ENCODE measurements around the gene FMNL3.

GRCh38 chr12:49665384-49665783 lies 41.8 kb downstream of the FMNL3 start:
- TF ChIP-seq, protein P1, sequence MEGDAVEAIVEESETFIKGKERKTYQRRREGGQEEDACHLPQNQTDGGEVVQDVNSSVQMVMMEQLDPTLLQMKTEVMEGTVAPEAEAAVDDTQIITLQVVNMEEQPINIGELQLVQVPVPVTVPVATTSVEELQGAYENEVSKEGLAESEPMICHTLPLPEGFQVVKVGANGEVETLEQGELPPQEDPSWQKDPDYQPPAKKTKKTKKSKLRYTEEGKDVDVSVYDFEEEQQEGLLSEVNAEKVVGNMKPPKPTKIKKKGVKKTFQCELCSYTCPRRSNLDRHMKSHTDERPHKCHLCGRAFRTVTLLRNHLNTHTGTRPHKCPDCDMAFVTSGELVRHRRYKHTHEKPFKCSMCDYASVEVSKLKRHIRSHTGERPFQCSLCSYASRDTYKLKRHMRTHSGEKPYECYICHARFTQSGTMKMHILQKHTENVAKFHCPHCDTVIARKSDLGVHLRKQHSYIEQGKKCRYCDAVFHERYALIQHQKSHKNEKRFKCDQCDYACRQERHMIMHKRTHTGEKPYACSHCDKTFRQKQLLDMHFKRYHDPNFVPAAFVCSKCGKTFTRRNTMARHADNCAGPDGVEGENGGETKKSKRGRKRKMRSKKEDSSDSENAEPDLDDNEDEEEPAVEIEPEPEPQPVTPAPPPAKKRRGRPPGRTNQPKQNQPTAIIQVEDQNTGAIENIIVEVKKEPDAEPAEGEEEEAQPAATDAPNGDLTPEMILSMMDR (IDR thresholded peaks at IDR 0.05; ENCODE audit: insufficient read depth, low read depth, low read length): no peak
- TF ChIP-seq EZH2 (IDR thresholded peaks at IDR 0.05; ENCODE audit: insufficient read depth, low read length): no peak

Measured in astrocyte (in vitro differentiated cells and primary cell).